Measurements from ENCODE around the gene PLD3.

GRCh38 chr19:40303765-40304164 lies 44.7 kb upstream of the PLD3 start:
- TF ChIP-seq MAX (IDR thresholded peaks at IDR 0.05; ENCODE audit: low read depth, low read length) (no peak), POLR2A (IDR thresholded peaks at IDR 0.05; ENCODE audit: extremely low read depth, insufficient read length) (no peak)
- TF ChIP-seq, protein P1, sequence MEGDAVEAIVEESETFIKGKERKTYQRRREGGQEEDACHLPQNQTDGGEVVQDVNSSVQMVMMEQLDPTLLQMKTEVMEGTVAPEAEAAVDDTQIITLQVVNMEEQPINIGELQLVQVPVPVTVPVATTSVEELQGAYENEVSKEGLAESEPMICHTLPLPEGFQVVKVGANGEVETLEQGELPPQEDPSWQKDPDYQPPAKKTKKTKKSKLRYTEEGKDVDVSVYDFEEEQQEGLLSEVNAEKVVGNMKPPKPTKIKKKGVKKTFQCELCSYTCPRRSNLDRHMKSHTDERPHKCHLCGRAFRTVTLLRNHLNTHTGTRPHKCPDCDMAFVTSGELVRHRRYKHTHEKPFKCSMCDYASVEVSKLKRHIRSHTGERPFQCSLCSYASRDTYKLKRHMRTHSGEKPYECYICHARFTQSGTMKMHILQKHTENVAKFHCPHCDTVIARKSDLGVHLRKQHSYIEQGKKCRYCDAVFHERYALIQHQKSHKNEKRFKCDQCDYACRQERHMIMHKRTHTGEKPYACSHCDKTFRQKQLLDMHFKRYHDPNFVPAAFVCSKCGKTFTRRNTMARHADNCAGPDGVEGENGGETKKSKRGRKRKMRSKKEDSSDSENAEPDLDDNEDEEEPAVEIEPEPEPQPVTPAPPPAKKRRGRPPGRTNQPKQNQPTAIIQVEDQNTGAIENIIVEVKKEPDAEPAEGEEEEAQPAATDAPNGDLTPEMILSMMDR (IDR thresholded peaks at IDR 0.05; ENCODE audit: low read depth, low read length), result no peak
